Naive B cell (primary cell): Measurements from ENCODE around the gene VPS18. TPM values are rescaled to one million over a fixed set of nuclear protein-coding genes. Genes with fewer than 3 reads are reported as not detected.

Source experiments
- ATAC-seq, 2 donors: fragments of 150-1000 bp; cut with Tn5 transposase; 2 replicates each; pipeline ENCODE4 v1.10.0; 2021; ENCODE audit warnings: low read depth in 2 of 2, mild to moderate bottlenecking in 2 of 2, moderate library complexity in 2 of 2
- DNase-seq: peaks from one replicate; pipeline ENCODE4 v3.0.0; 2022
- H3K27ac Mint-ChIP-seq, 6 donors: one replicate each; pipeline ENCODE4 v1.8.0; 2020 to 2022; ENCODE audit warnings: mild to moderate bottlenecking in 6 of 6, mixed read lengths in 6 of 6, moderate library complexity in 5 of 6, inconsistent platforms in 2 of 6
- H3K27me3 Mint-ChIP-seq, 3 donors: one replicate each; pipeline ENCODE4 v1.8.0; 2021 to 2022; ENCODE audit warnings: mixed read lengths in 3 of 3, mild to moderate bottlenecking in 1 of 3
- H3K36me3 Mint-ChIP-seq, 2 donors: one replicate each; pipeline ENCODE4 v1.8.0; 2020 to 2022; ENCODE audit warnings: mixed read lengths in 2 of 2, inconsistent platforms in 1 of 2, mild to moderate bottlenecking in 1 of 2
- H3K4me1 Mint-ChIP-seq, 3 donors: one replicate each; pipeline ENCODE4 v1.8.0; 2020 to 2022; ENCODE audit warnings: mixed read lengths in 3 of 3, inconsistent platforms in 1 of 3, mild to moderate bottlenecking in 1 of 3, moderate library complexity in 1 of 3
- H3K4me3 Mint-ChIP-seq, 8 donors: one replicate each; pipeline ENCODE4 v1.8.0; 2020 to 2022; ENCODE audit warnings: mild to moderate bottlenecking in 8 of 8, mixed read lengths in 8 of 8, moderate library complexity in 8 of 8, inconsistent platforms in 2 of 8
- H3K9me3 Mint-ChIP-seq, 7 donors: one replicate each; pipeline ENCODE4 v1.8.0; 2020 to 2022; ENCODE audit warnings: mixed read lengths in 7 of 7, mild to moderate bottlenecking in 5 of 7, inconsistent platforms in 2 of 7, moderate library complexity in 1 of 7
- polyA plus RNA-seq, 6 donors: library from polyadenylated mRNA; unstranded; fragments of 300-500 nt; fragmentation: Illumina TruSeq; gene quantifications; one replicate each; pipeline ENCODE4 v1.2.3, GENCODE V29; 2021; ENCODE audit warnings: low read depth in 6 of 6

VPS18 gene
- polyA plus RNA-seq, 6 donors from 2014 or later: 21.2 to 33.6 (median 23.5) TPM

DNA sequence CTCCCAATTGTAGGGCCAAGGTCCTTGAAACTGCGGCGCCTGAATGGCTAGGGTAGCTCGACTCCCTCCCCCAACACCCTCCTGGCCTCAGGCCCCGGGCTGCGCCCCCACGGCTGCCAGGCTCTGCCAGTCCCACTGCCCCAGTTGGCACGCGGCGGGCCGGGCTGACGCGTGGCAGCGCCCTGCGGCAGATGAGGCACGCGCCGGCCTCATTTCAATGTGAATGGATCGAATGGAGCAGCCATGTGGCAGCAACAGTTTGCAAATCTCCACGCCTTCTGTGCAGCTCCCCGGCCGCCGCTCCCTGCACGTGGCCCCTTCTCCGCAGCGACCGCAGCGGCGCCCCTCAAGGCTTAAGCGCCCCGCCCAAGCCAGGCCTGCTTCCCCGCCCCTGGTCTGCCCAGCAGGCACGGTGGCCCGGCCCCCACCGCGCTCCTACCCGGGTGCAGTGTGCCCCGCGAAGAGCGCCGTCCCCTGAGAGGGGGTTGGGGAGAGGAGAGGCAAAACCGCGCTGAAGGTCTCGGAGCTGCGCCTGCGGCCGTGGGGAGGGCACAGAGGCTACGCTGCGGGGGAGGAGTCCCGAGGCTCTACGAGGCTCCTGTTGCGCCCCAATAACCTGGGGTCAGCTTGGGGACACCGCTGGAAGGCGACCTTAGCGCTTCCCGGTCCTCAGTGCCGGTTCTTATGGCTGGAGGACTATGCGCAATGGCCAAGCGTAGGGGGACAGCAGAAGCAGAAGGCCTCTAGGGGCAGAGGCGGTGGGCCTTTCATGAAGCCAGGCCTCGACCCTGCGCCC, 31.8 kb downstream of the VPS18 start:
- H3K36me3 Mint-ChIP-seq: peaks cover 0 to 8% of the 10 kb centered on the region in 2 donors
- peaks cover 38 to 67% (median 65%) of the 10 kb centered on the region in 3 donors for H3K27me3 Mint-ChIP-seq
- peaks cover 0 to 2% (median 0%) of the 10 kb centered on the region in 7 donors for H3K9me3 Mint-ChIP-seq
- ATAC-seq (peak; percentile 15 to 20), DNase-seq (no peak)
- no peak overlapping the region for H3K27ac Mint-ChIP-seq
- H3K4me1 Mint-ChIP-seq: peaks cover 39 to 60% (median 39%) of the 10 kb centered on the region in 3 donors
- peak overlapping the region; percentile 66 to 89 (median 85) for H3K4me3 Mint-ChIP-seq

DNA sequence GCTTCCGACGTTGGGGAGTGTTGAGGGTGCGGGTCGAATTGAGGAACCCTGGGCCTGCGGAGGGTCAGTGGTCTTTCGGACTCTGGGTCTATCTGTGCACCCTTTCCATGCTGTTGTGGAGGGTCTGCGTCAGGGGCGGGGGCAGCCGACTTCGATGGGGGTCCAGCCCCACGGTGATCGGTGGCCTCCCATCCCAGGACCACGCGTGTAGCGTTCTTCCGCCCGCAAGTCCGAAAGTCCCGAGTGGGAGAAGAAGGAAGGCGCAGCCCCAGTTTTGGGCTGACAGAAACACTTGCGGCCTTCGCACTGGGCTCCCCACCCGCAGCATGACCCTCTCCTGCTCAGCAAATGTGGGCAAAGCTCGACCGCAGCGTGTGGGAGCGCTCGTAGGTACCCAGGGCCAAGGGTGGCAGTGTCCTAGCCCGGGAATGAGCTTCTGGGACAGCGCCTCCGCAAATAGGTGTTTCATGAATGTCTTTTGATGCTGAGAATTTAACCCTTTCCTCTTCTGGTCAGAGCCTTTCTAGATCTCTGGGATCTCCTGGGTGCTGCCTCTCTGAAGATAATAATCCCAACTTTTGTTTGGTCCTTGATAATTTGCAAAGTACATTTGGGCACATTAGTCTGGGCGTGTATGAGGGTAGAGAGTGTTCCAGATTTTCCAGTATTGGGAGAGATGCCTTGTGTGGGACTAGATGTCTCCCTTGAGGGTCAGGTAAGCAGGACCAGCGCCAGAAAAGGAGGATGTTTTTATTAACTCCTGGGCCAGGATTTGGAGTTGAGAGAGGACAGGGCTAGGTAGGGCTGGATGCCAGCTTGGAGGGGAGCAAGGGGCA, 32.6 kb downstream of the VPS18 start:
- H3K9me3 Mint-ChIP-seq: peaks cover 0 to 2% (median 0%) of the 10 kb centered on the region in 7 donors
- H3K27me3 Mint-ChIP-seq: peaks cover 46 to 75% (median 73%) of the 10 kb centered on the region in 3 donors
- no peak for ATAC-seq
- H3K36me3 Mint-ChIP-seq: peaks cover 0 to 8% of the 10 kb centered on the region in 2 donors
- H3K4me1 Mint-ChIP-seq: peaks cover 41 to 63% (median 46%) of the 10 kb centered on the region in 3 donors
- DNase-seq: no peak
- H3K27ac Mint-ChIP-seq: peak overlapping the region in 1 of 6 donors; percentile 92
- H3K4me3 Mint-ChIP-seq: peak overlapping the region; percentile 66 to 93 (median 88)

DNA sequence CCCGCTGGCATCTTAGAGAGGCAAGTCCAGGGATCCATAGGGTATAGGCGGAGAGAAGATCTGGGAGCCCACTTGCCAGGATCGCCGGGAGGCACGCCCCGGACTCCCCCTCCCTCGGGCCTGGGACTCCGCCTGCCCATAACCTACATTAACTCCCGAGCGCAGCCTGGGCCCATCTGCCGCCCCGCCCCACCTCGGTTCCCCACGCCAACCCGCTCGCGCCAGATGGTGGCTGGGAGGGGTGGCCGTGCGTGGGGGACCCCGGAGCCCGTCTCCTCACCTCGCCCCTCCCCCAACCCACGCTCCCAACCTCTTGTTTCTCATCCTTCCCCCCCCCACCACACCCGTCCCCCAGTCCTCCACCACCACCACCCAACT, 33.2 kb downstream of the VPS18 start:
- Mint-ChIP-seq H3K27ac (no peak overlapping the region), H3K27me3 (peaks cover 51 to 81% (median 78%) of the 10 kb centered on the region in 3 donors), H3K9me3 (peaks cover 0 to 2% (median 0%) of the 10 kb centered on the region in 7 donors), H3K4me1 (peaks cover 41 to 66% (median 48%) of the 10 kb centered on the region in 3 donors), H3K36me3 (peaks cover 0 to 8% of the 10 kb centered on the region in 2 donors), H3K4me3 (peak overlapping the region; percentile 29 to 93 (median 88))
- ATAC-seq: peak in 1 of 2 donors; percentile 4
- DNase-seq: no peak

DNA sequence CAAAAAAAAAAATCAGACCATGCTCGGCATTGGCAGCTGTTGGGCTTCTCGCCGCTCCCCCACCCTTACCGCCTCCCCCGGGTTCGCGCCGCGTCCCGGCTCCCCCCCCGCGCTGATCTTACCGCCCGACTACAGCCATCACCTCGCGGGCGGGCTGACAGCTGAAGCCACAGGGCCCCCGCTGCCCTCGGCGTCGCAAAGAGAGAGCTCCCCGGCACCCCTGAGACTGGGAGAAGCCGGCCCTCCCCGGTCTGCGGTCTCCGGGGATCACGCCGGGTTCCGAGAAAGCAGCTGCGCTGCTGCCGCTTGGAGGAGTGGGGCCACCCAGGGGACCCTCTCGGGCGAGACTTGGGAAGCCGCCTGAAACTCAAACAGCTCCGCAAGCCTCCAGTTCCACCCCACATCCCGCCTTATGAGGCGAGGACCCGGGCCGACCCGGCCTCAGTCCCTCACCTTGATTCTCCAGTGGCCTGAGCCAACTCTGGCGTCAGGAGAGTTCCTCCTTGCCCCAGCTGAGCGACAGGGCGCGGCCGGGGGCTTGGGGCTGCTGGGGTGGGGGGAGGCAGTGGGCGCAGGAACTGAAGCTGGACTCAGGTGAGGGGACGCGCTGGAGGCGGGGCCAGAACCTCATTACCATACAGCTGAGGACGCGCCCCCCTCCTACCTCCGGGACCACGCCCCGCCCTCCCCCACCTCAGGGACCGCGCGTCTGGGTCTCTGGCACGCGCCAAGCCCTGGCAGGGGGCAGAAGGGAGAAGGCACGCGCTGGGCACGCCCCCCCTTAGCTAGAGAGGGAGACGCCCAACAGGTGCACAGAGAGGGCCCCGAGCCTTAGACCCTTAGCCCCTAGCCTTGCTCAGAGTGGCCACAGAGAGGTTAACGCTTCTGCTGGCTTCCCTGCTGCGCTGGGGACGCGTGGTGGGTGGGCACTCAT, 33.9 kb downstream of the VPS18 start:
- Mint-ChIP-seq H3K27ac (peak overlapping the region in 1 of 6 donors; percentile 58), H3K9me3 (peaks cover 0 to 2% (median 0%) of the 10 kb centered on the region in 7 donors), H3K4me1 (peaks cover 41 to 60% (median 48%) of the 10 kb centered on the region in 3 donors), H3K4me3 (peak overlapping the region; percentile 68 to 93 (median 88)), H3K36me3 (peaks cover 0 to 8% of the 10 kb centered on the region in 2 donors), H3K27me3 (peaks cover 54 to 80% (median 78%) of the 10 kb centered on the region in 3 donors)
- DNase-seq (no peak), ATAC-seq (peak; percentile 6 to 8)

DNA sequence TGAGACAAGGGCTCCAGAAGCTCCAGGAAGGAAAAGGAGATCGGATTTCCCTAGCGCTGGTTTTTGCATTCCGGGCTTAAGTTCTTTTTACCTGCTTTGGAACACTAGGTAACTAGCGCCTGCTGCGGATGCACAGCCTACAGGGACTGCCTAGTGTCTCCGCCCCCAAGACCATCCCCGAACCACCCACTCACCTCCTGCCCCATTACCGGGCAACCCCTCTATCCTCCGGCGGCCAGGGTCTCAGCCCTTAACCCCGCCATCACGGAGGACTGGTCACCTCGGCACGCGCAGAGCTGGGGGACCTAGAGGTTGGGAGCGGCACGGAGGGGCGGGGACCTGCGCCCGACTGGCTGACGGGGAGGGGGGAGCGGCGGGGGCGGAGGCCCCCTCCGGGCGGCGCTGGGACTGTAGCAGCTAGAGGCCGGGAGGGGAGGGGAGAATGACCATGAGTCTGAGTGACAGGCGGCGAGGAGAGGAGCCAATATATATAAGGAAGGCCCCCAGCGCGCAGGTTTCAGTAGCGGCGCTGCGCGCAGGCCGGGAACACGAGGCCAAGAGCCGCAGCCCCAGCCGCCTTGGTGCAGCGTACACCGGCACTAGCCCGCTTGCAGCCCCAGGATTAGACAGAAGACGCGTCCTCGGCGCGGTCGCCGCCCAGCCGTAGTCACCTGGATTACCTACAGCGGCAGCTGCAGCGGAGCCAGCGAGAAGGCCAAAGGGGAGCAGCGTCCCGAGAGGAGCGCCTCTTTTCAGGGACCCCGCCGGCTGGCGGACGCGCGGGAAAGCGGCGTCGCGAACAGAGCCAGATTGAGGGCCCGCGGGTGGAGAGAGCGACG, 34.8 kb downstream of the VPS18 start, which contains the start of gene DLL4:
DLL4 (plus strand) TSS at position 520 of the 839 bp plus-strand sequence. CDS start 329 bp downstream, outside the sequence.
- Mint-ChIP-seq H3K9me3 (peaks cover 0 to 2% (median 0%) of the 10 kb centered on the region in 7 donors), H3K27me3 (peaks cover 60 to 87% (median 86%) of the 10 kb centered on the region in 3 donors), H3K27ac (peak within 1 kb of the TSS in 3 of 6 donors; percentile 27 to 58 (median 57)), H3K4me1 (peaks cover 44 to 60% (median 48%) of the 10 kb centered on the region in 3 donors), H3K4me3 (peak within 1 kb of the TSS; percentile 76 to 93 (median 88)), H3K36me3 (peaks cover 0 to 8% of the 10 kb centered on the region in 2 donors)
- ATAC-seq: peak; percentile 44 to 50
- DNase-seq: no peak

DNA sequence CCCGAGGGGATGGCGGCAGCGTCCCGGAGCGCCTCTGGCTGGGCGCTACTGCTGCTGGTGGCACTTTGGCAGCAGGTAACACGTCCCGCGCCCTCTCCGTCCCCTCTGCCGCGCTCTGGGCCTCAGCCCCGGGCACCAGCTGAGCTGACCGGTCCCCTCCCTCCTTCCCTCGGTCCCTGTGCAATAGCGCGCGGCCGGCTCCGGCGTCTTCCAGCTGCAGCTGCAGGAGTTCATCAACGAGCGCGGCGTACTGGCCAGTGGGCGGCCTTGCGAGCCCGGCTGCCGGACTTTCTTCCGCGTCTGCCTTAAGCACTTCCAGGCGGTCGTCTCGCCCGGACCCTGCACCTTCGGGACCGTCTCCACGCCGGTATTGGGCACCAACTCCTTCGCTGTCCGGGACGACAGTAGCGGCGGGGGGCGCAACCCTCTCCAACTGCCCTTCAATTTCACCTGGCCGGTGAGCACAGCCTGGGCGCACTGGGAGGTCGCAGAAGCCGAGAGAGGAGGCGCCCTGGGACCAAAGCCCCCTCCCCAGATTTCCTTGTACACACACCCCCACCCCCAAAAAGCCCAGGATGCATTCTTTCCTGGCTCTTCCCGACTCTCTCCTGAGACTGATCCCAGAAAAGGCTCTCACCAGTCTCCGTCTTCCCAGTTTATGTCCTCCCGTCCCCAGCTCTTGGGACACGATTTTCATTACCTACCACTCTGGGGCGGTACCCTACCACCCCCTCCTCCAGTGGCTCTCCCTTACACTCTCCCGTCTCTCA, 35.6 kb downstream of the VPS18 start:
- DNase-seq: no peak
- no peak for ATAC-seq
- peak overlapping the region in 1 of 6 donors; percentile 67 for H3K27ac Mint-ChIP-seq
- H3K4me3 Mint-ChIP-seq: peak overlapping the region; percentile 76 to 93 (median 88)
- H3K9me3 Mint-ChIP-seq: peaks cover 0 to 2% (median 0%) of the 10 kb centered on the region in 7 donors
- peaks cover 0 to 8% of the 10 kb centered on the region in 2 donors for H3K36me3 Mint-ChIP-seq
- peaks cover 44 to 60% (median 47%) of the 10 kb centered on the region in 3 donors for H3K4me1 Mint-ChIP-seq
- peaks cover 60 to 79% (median 79%) of the 10 kb centered on the region in 3 donors for H3K27me3 Mint-ChIP-seq

DNA sequence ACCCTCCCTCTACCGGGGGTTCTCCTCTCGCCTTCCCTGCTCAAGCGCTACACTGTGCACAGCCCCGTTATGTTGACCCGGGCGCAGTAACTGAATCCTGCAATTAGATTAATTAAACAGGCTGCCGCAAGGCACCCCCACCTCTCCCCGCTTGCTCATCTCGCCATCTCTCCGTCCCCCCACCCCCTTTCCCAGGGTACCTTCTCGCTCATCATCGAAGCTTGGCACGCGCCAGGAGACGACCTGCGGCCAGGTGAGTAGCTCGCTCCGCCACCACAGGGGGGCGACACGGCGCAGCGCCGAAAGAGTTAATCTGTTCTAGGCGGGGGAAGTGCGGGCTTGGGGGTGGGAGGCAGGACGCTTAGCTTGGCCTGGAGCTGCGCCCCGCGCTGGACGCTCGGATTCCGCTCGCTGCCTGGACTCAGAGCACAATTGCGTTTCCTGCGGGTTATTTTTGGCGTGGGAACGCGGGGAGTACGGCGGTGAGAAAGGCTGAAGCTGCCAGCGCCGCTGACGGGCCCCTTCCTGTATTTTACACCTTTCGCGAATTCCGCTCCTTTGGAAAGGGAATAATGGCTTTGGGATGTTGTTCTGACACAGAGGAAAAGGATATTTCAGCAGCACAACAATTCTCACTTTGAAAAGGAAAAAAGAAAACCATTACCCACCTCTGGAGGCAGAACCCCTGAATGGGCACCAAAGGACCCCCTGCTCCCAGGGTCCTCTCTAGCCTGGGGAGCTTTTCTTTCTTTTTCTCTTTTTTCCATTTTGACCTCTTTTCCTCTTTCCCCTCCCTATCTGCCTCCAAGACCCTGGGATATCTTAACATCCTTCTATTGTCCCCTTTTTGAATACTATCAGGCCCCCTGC, 36.4 kb downstream of the VPS18 start:
- H3K36me3 Mint-ChIP-seq: peaks cover 0 to 8% of the 10 kb centered on the region in 2 donors
- ATAC-seq (peak; percentile 30 to 35), DNase-seq (no peak)
- H3K9me3 Mint-ChIP-seq: peaks cover 0 to 2% (median 0%) of the 10 kb centered on the region in 7 donors
- H3K4me1 Mint-ChIP-seq: peaks cover 41 to 56% (median 43%) of the 10 kb centered on the region in 3 donors
- peaks cover 56 to 71% (median 71%) of the 10 kb centered on the region in 3 donors for H3K27me3 Mint-ChIP-seq
- H3K4me3 Mint-ChIP-seq: peak overlapping the region; percentile 76 to 93 (median 88)
- H3K27ac Mint-ChIP-seq: peak overlapping the region in 3 of 6 donors; percentile 58 to 92 (median 67)

DNA sequence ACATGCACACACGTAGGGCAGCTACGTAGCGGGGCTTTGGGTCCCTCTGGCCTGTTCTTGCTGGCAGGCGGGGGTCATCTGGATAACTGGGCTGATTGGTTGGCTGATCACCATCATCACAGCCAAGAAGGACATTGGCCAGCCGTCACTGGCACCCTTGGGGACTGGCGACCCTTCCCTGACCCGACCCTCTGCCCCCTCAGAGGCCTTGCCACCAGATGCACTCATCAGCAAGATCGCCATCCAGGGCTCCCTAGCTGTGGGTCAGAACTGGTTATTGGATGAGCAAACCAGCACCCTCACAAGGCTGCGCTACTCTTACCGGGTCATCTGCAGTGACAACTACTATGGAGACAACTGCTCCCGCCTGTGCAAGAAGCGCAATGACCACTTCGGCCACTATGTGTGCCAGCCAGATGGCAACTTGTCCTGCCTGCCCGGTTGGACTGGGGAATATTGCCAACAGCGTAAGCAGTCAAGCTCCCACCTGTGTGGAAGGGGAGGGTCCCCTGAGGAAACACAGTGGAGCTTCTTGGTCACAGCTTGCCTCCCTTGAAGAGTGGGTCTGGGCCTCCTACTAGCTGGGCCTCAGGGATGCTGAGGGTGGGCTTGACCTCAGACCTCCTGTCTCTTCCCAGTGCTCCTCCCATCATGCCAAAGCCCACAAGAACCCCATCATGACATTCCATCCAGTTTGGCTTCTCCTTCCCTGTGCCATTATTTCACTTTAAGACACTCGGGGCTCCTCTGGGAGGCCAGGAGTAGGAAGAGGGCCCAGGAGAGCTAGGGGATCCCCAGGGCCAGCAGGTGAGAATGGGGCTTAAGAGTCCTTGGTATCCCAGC, 37.3 kb downstream of the VPS18 start:
- Mint-ChIP-seq H3K4me3 (peak overlapping the region; percentile 76 to 93 (median 87)), H3K9me3 (peaks cover 0 to 2% (median 0%) of the 10 kb centered on the region in 7 donors), H3K27me3 (peaks cover 52 to 64% (median 63%) of the 10 kb centered on the region in 3 donors), H3K36me3 (peaks cover 0 to 8% of the 10 kb centered on the region in 2 donors), H3K4me1 (peaks cover 36 to 48% (median 40%) of the 10 kb centered on the region in 3 donors), H3K27ac (no peak overlapping the region)
- DNase-seq: no peak
- ATAC-seq: no peak

DNA sequence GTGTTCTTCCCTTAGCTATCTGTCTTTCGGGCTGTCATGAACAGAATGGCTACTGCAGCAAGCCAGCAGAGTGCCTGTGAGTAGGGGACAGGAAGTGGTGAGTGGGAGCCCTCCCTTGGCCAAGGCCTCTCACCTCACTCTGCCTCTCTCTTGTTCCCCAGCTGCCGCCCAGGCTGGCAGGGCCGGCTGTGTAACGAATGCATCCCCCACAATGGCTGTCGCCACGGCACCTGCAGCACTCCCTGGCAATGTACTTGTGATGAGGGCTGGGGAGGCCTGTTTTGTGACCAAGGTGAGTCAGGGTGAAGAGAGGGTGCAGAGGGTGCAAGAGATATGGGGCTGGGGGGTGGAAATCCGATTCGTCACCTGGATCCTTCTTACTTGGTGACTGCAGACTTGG, 37.9 kb downstream of the VPS18 start:
- H3K36me3 Mint-ChIP-seq: peaks cover 0 to 8% of the 10 kb centered on the region in 2 donors
- no peak for ATAC-seq
- no peak for DNase-seq
- peaks cover 33 to 44% (median 33%) of the 10 kb centered on the region in 3 donors for H3K4me1 Mint-ChIP-seq
- peaks cover 0 to 2% (median 0%) of the 10 kb centered on the region in 7 donors for H3K9me3 Mint-ChIP-seq
- H3K27ac Mint-ChIP-seq: no peak overlapping the region
- H3K27me3 Mint-ChIP-seq: peaks cover 46 to 57% (median 57%) of the 10 kb centered on the region in 3 donors
- H3K4me3 Mint-ChIP-seq: no peak overlapping the region
